HG03159 (cell line): ENCODE measurements around the gene KRT40.
"Not testable (repeated sequence)": the region's sequence is repeated elsewhere in the genome, so short reads cannot be mapped to it uniquely, and the experiment has no call there.

Source experiments
- ATAC-seq: cut with Tn5 transposase; IDR thresholded peaks from one replicate; pipeline ENCODE4 v1.9.1; 2021; ENCODE audit warnings: mild to moderate bottlenecking, moderate library complexity; ENCODE audit not compliant: unreplicated experiment

The KRT40 gene

GRCh38 chr17:40984226-40984625 lies at the start of gene KRT40:
Gene KRT40, minus strand, starts transcription at chr17:40984326. Its CDS starts 53 bp downstream, at chr17:40984273.
- no peak for ATAC-seq

- ATAC-seq, result no peak
Measured at GRCh38 chr17:41029633-41030245, 45.6 kb upstream of the KRT40 start, which contains the start of gene KRTAP1-4. Gene KRTAP1-4, minus strand, starts transcription at chr17:41030195. Its CDS starts 117 bp downstream, at chr17:41030078.

- no peak for ATAC-seq
Measured at GRCh38 chr17:41026715-41027471, 42.8 kb upstream of the KRT40 start, which contains the start of gene KRTAP1-5. Gene KRTAP1-5, minus strand, starts transcription at chr17:41027208. Its CDS starts 53 bp downstream, at chr17:41027155.

- no peak for ATAC-seq
Measured at GRCh38 chr17:41024697-41025096, 40.6 kb upstream of the KRT40 start.

GRCh38 chr17:41020336-41020735 lies 36.2 kb upstream of the KRT40 start:
- no peak for ATAC-seq

- ATAC-seq, result no peak
Measured at GRCh38 chr17:41019415-41019814, 35.3 kb upstream of the KRT40 start.

GRCh38 chr17:41018541-41018940 lies 34.4 kb upstream of the KRT40 start:
- no peak for ATAC-seq

- ATAC-seq, result no peak
Measured at GRCh38 chr17:41016578-41017215, 32.6 kb upstream of the KRT40 start.

GRCh38 chr17:41015454-41015853 lies 31.3 kb upstream of the KRT40 start:
- no peak for ATAC-seq

- no peak for ATAC-seq
Measured at GRCh38 chr17:41013606-41014005, 29.5 kb upstream of the KRT40 start.

- ATAC-seq, result no peak
Measured at GRCh38 chr17:41013181-41013580, 29.1 kb upstream of the KRT40 start.

GRCh38 chr17:41012326-41013120 lies 28.4 kb upstream of the KRT40 start:
- no peak for ATAC-seq

GRCh38 chr17:41010441-41010840 lies 26.3 kb upstream of the KRT40 start:
- no peak for ATAC-seq

- ATAC-seq, result no peak
Measured at GRCh38 chr17:41009936-41010335, 25.8 kb upstream of the KRT40 start.

GRCh38 chr17:41009301-41009760 lies 25.2 kb upstream of the KRT40 start:
- ATAC-seq, result no peak

GRCh38 chr17:41008811-41009210 lies 24.7 kb upstream of the KRT40 start, which contains the start of gene KRTAP3-1:
Gene KRTAP3-1, minus strand, starts transcription at chr17:41009128. Its CDS starts 54 bp downstream, at chr17:41009074.
- ATAC-seq, result no peak

- no peak for ATAC-seq
Measured at GRCh38 chr17:41004397-41004796, 20.3 kb upstream of the KRT40 start.

- ATAC-seq, result no peak
Measured at GRCh38 chr17:41003926-41004325, 19.8 kb upstream of the KRT40 start.

- ATAC-seq, result no peak
Measured at GRCh38 chr17:41002814-41003213, 18.7 kb upstream of the KRT40 start.

GRCh38 chr17:41001795-41002194 lies 17.7 kb upstream of the KRT40 start:
- ATAC-seq, result no peak

- not testable (repeated sequence) for ATAC-seq
Measured at GRCh38 chr17:40999563-40999962, 15.4 kb upstream of the KRT40 start, which contains the start of gene KRTAP3-2. Gene KRTAP3-2, minus strand, starts transcription at chr17:40999906. Its CDS starts 53 bp downstream, at chr17:40999853.
